IMR-90 (cell line): ENCODE measurements around the gene TINCR. TPM values are rescaled to one million over a fixed set of nuclear protein-coding genes. Genes with fewer than 3 reads are reported as not detected.

Experiments
- ATAC-seq: fragments of 200-7000 bp; cut with Tn5 transposase; 2 replicates; pipeline ENCODE4 v1.9.1; 2020; ENCODE audit warnings: low read depth, mild to moderate bottlenecking, moderate library complexity
- BruUV-seq: library from RNA; stranded (reverse); fragments of 400-500 nt; replicated peaks from 2 replicates; lab custom pipeline; 2021; lab: Mats Ljungman, UMichigan
- CTCF ChIA-PET: fragments of 300-600 bp; formaldehyde crosslinking; extraction: SDS; loops from one replicate; lab custom pipeline; 2021; ENCODE audit warnings: antibody characterized with exemption; lab: Yijun Ruan, JAX
- POLR2A ChIA-PET: fragments of 300-600 bp; sonication (Branson Sonifier 250); formaldehyde crosslinking; loops from one replicate; lab custom pipeline; 2022; ENCODE audit warnings: antibody characterized with exemption; ENCODE audit not compliant: unreplicated experiment; lab: Charles Lee
- DNase-seq: peaks from one replicate; pipeline ENCODE4 v3.0.0; 2013
- H2AFZ ChIP-seq: replicated peaks from 2 replicates; pipeline ENCODE3; 2013; ENCODE audit warnings: low read length, mild to moderate bottlenecking; ENCODE audit not compliant: poor library complexity
- H2AK5ac ChIP-seq: 2 replicates; pipeline ENCODE4 v1.6.1; 2013; ENCODE audit warnings: low read depth, low read length, inconsistent platforms
- H2AK9ac ChIP-seq: replicated peaks from 2 replicates; pipeline ENCODE3; 2013; ENCODE audit warnings: mild to moderate bottlenecking, low read depth, low read length, moderate library complexity; ENCODE audit not compliant: poor library complexity
- H2BK120ac ChIP-seq: 2 replicates; pipeline ENCODE4 v1.6.1; 2013; ENCODE audit warnings: low read depth, low read length, inconsistent platforms
- H2BK15ac ChIP-seq: 3 replicates; pipeline ENCODE4 v1.6.1; 2013; ENCODE audit warnings: low read depth, low read length, inconsistent platforms
- H2BK20ac ChIP-seq: 2 replicates; pipeline ENCODE4 v1.6.1; 2013; ENCODE audit warnings: low read depth, mild to moderate bottlenecking, inconsistent platforms, low read length, moderate library complexity
- H2BK5ac ChIP-seq: 2 replicates; pipeline ENCODE4 v1.6.1; 2013; ENCODE audit warnings: mild to moderate bottlenecking, low read depth, low read length, inconsistent platforms; ENCODE audit not compliant: poor library complexity, severe bottlenecking
- H3K14ac ChIP-seq: replicated peaks from 2 replicates; pipeline ENCODE4 v1.6.1; 2013; ENCODE audit warnings: low read depth, low read length, inconsistent platforms
- H3K18ac ChIP-seq: 2 replicates; pipeline ENCODE4 v1.6.1; 2013; ENCODE audit warnings: low read depth, low read length, control low read depth
- H3K23ac ChIP-seq: 2 replicates; pipeline ENCODE4 v1.6.1; 2013; ENCODE audit warnings: low read depth, low read length, inconsistent platforms
- H3K27ac ChIP-seq: 2 replicates; pipeline ENCODE4 v1.5.1; 2013; ENCODE audit warnings: mild to moderate bottlenecking, control low read depth, low read length; ENCODE audit not compliant: insufficient read depth
- H3K27me3 ChIP-seq: 2 replicates; pipeline ENCODE4 v1.6.1; 2013; ENCODE audit warnings: low read length; ENCODE audit not compliant: control insufficient read depth, insufficient read depth
- H3K36me3 ChIP-seq: 2 replicates; pipeline ENCODE4 v1.6.1; 2013; ENCODE audit warnings: low read length, mixed read lengths; ENCODE audit not compliant: control insufficient read depth, insufficient read depth
- H3K4ac ChIP-seq: 2 replicates; pipeline ENCODE4 v1.6.1; 2013; ENCODE audit warnings: low read depth, low read length, inconsistent platforms
- H3K4me1 ChIP-seq: 2 replicates; pipeline ENCODE4 v1.6.1; 2013; ENCODE audit warnings: low read length, mixed read lengths; ENCODE audit not compliant: control insufficient read depth, insufficient read depth
- H3K4me2 ChIP-seq: 2 replicates; pipeline ENCODE4 v1.6.1; 2013; ENCODE audit warnings: low read depth, mild to moderate bottlenecking, control low read depth, low read length, moderate library complexity
- H3K4me3 ChIP-seq: 2 replicates; pipeline ENCODE4 v1.5.1; 2013; ENCODE audit warnings: low read depth, mild to moderate bottlenecking, control low read depth, low read length, moderate library complexity; ENCODE audit not compliant: insufficient read depth
- H3K56ac ChIP-seq: 2 replicates; pipeline ENCODE4 v1.6.1; 2013; ENCODE audit warnings: low read length, inconsistent platforms; ENCODE audit not compliant: insufficient read depth; ENCODE audit errors: extremely low read depth
- H3K79me1 ChIP-seq, 2 experiments: 2 replicates each; pipeline ENCODE4 v1.6.1; 2013; ENCODE audit warnings: low read length in 2 of 2, inconsistent platforms in 1 of 2, low read depth in 1 of 2
- H3K9ac ChIP-seq: 2 replicates; pipeline ENCODE4 v1.6.1; 2013; ENCODE audit warnings: low read depth, low read length, control low read depth
- H3K9me1 ChIP-seq: 2 replicates; pipeline ENCODE4 v1.6.1; 2013; ENCODE audit warnings: low read length, inconsistent platforms; ENCODE audit not compliant: insufficient read depth
- H3K9me3 ChIP-seq: 2 replicates; pipeline ENCODE4 v1.6.1; 2013; ENCODE audit warnings: low read length; ENCODE audit not compliant: control insufficient read depth, insufficient read depth
- H4K20me1 ChIP-seq: 2 replicates; pipeline ENCODE4 v1.6.1; 2013; ENCODE audit warnings: low read length, inconsistent platforms; ENCODE audit not compliant: insufficient read depth
- H4K5ac ChIP-seq: 2 replicates; pipeline ENCODE4 v1.6.1; 2013; ENCODE audit warnings: mild to moderate bottlenecking, low read depth, low read length, control low read depth
- H4K8ac ChIP-seq, 2 experiments: 2 replicates each; pipeline ENCODE4 v1.6.1; 2013; ENCODE audit warnings: low read depth in 2 of 2, low read length in 2 of 2, control low read depth in 1 of 2, inconsistent platforms in 1 of 2
- H4K91ac ChIP-seq: 2 replicates; pipeline ENCODE4 v1.6.1; 2013; ENCODE audit warnings: low read depth, low read length, inconsistent platforms; ENCODE audit not compliant: insufficient read depth
- CHD1 ChIP-seq: IDR thresholded peaks from 2 replicates; pipeline ENCODE4 v1.6.1; 2012; ENCODE audit warnings: low read depth, low read length, improper control_type of control experiment
- FOS ChIP-seq: fragments of 150-350 bp; IDR thresholded peaks from 2 replicates; pipeline ENCODE4 v1.6.1; 2016; ENCODE audit warnings: low read depth, low read length
- MXI1 ChIP-seq: IDR thresholded peaks from 2 replicates; pipeline ENCODE4 v1.6.1; 2012; ENCODE audit warnings: low read depth, mild to moderate bottlenecking, low read length, moderate library complexity, borderline replicate concordance
- WGBS, 2 experiments: methylation state at CpG; one replicate each; pipeline versions ENCODE4 v1.1.5 to v1.1.7; 2013; ENCODE audit warnings: missing lambda C conversion rate in 2 of 2; ENCODE audit not compliant: insufficient read length in 1 of 2; ENCODE audit errors: extremely low coverage in 2 of 2; 5-methylcytosine and 5-hydroxymethylcytosine counted together
- dilution Hi-C: fragments of 300-500 bp; cut with HindIII; formaldehyde crosslinking; loops from one replicate; pipeline ENCODE4 v1.14.3; 2018; ENCODE audit warnings: low sequenced_read_pairs; ENCODE audit not compliant: unreplicated experiment
- in situ Hi-C: fragments of 300-500 bp; cut with MboI; formaldehyde crosslinking; loops from 3 replicates; pipeline ENCODE4 v1.14.3; 2019; ENCODE audit warnings: low sequenced_read_pairs, inconsistent platforms, mixed read lengths
- intact Hi-C: fragments of 100-400 bp; cut with micrococcal nuclease; formaldehyde crosslinking; loops from 2 replicates; pipeline ENCODE4 v1.10.0; 2022
- polyA plus RNA-seq, 3 experiments: library from polyadenylated mRNA; depleted of rRNA; stranded (reverse); fragments of >200 nt; gene quantifications; 2 replicates each; pipeline ENCODE4 v1.2.3, GENCODE V29; 2012; ENCODE audit warnings: low replicate concordance in 1 of 3
- total RNA-seq: library from RNA; depleted of rRNA; stranded (reverse); fragments of >200 nt; gene quantifications from 2 replicates; pipeline ENCODE4 v1.2.3, GENCODE V29; 2012
- TF ChIP-seq, protein P1 (sequence below): fragments of 150-350 bp; IDR thresholded peaks from 2 replicates; pipeline ENCODE4 v1.6.1; 2016; ENCODE audit warnings: low read depth, mild to moderate bottlenecking, low read length, moderate library complexity, borderline replicate concordance
- TF ChIP-seq, protein P2 (sequence below): conservative IDR thresholded peaks from 2 replicates; pipeline ENCODE4 v1.5.1; 2012; ENCODE audit warnings: mild to moderate bottlenecking, low read depth, low read length, improper control_type of control experiment

TINCR gene
- total and polyA plus RNA-seq, 2 of the 4 experiments (the other 2 are of a cell fraction), result 0.05 TPM; not detected in 1

DNA sequence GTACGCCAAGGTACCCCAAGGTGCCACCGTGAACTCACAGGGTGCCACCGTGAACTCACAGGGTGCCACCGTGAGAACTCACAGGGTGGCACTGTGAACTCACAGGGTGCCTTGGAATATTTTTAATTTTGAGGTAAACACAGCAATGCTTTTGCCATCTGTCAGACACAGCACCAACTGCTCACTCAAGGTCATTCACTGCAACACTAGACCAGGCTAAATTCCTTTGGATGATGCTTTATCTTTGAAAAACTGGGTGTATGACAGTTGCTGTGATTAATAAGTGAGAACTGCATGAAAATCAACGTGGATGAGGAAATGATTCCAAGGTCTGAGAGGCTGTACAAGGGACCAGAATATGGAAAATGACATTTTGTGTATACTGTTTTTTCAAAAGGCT lies 35.9 kb upstream of the TINCR start:
- intact Hi-C loops, result no loop called here

More for the DNA sequence above, 35.9 kb upstream of the TINCR start:
- DNase-seq, result no peak
- Histone ChIP-seq H3K18ac (no peak overlapping the region), H4K8ac (no peak overlapping the region), H2AK9ac (no peak overlapping the region), H3K4me2 (no peak overlapping the region), H2BK20ac (no peak overlapping the region), H3K9ac (no peak overlapping the region), H2BK120ac (no peak overlapping the region), H3K4ac (no peak overlapping the region), H3K56ac (no peak overlapping the region), H3K4me1 (no peaks in the 10 kb centered on the region), H3K9me3 (no peaks in the 10 kb centered on the region), H4K91ac (no peak overlapping the region), H2BK5ac (no peak overlapping the region), H3K14ac (no peak overlapping the region), H3K79me1 (peaks cover 31 to 41% of the 10 kb centered on the region in 2 experiments), H3K9me1 (0 out of 2 replicates have a peak, but pooled peaks cover 3% of the 10 kb centered on the region), H4K5ac (no peak overlapping the region), H3K4me3 (no peak overlapping the region), H3K27me3 (no peaks in the 10 kb centered on the region), H4K20me1 (peaks cover 25% of the 10 kb centered on the region), H3K27ac (no peak overlapping the region), H2AK5ac (no peak overlapping the region), H2BK15ac (no peak overlapping the region), H2AFZ (no peak overlapping the region), H3K36me3 (peaks cover 61% of the 10 kb centered on the region), H3K23ac (no peak overlapping the region)
- TF ChIP-seq, protein P1, sequence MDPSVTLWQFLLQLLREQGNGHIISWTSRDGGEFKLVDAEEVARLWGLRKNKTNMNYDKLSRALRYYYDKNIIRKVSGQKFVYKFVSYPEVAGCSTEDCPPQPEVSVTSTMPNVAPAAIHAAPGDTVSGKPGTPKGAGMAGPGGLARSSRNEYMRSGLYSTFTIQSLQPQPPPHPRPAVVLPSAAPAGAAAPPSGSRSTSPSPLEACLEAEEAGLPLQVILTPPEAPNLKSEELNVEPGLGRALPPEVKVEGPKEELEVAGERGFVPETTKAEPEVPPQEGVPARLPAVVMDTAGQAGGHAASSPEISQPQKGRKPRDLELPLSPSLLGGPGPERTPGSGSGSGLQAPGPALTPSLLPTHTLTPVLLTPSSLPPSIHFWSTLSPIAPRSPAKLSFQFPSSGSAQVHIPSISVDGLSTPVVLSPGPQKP, result no peak
- TF ChIP-seq CHD1 (no peak), MXI1 (no peak), FOS (no peak)
- TF ChIP-seq, protein P2, sequence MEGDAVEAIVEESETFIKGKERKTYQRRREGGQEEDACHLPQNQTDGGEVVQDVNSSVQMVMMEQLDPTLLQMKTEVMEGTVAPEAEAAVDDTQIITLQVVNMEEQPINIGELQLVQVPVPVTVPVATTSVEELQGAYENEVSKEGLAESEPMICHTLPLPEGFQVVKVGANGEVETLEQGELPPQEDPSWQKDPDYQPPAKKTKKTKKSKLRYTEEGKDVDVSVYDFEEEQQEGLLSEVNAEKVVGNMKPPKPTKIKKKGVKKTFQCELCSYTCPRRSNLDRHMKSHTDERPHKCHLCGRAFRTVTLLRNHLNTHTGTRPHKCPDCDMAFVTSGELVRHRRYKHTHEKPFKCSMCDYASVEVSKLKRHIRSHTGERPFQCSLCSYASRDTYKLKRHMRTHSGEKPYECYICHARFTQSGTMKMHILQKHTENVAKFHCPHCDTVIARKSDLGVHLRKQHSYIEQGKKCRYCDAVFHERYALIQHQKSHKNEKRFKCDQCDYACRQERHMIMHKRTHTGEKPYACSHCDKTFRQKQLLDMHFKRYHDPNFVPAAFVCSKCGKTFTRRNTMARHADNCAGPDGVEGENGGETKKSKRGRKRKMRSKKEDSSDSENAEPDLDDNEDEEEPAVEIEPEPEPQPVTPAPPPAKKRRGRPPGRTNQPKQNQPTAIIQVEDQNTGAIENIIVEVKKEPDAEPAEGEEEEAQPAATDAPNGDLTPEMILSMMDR, result no peak
- ChIA-PET CTCF (no interaction called here), POLR2A (no interaction called here)
- ATAC-seq, result no peak
- in situ Hi-C loops, result no loop called here
- WGBS, 2 experiments, result 14% methylated on average over 1 of the region's 5 CpGs; no CpG with 5 or more reads in 1 of the 2 experiments
- dilution Hi-C loops, result no loop called here
- BruUV-seq, result no TSS peak
